ENCODE measurements around the gene CELF2. TPM values are rescaled to one million over a fixed set of nuclear protein-coding genes. Genes with fewer than 3 reads are reported as not detected.

Gene CELF2
- total RNA-seq, 1 donor from 2014 or later: 31.8 TPM

DNA sequence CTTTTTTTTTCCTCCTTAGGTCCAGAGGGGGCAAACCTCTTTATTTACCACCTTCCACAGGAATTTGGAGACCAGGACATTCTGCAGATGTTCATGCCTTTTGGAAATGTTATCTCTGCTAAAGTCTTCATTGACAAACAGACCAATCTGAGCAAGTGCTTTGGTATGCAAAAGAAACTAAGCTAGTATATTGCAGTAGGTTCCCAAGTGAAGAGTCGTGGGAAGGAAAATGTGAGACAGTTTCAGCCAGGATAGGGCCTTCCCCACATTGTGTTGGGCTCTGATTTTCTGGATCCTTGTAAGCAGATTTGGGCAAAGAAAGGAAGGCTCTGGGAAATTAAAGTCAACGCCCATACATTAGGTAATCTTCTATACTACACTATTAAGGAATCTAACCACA, 308.1 kb downstream of the CELF2 start:
- Histone ChIP-seq H3K27ac (ENCODE audit: low read depth, low read length) (no peak overlapping the region), H3K4me1 (ENCODE audit: control insufficient read depth in 3 of 3, insufficient read depth in 3 of 3, low read length in 3 of 3) (peaks cover 5 to 13% (median 6%) of the 10 kb centered on the region in 3 donors), H3K36me3 (ENCODE audit: control insufficient read depth in 3 of 3, insufficient read depth in 3 of 3, low read length in 3 of 3) (peaks cover 9 to 38% (median 20%) of the 10 kb centered on the region in 3 donors), H3K4me3 (ENCODE audit: low read length in 3 of 3) (no peak overlapping the region), H3K27me3 (ENCODE audit: control insufficient read depth in 3 of 3, insufficient read depth in 3 of 3, low read length in 3 of 3) (no peaks in the 10 kb centered on the region), H3K9me3 (ENCODE audit: control insufficient read depth in 3 of 3, low read length in 3 of 3) (no peaks in the 10 kb centered on the region), H3K9ac (ENCODE audit: low read depth in 1 of 3, low read length in 3 of 3) (no peak overlapping the region)

DNA sequence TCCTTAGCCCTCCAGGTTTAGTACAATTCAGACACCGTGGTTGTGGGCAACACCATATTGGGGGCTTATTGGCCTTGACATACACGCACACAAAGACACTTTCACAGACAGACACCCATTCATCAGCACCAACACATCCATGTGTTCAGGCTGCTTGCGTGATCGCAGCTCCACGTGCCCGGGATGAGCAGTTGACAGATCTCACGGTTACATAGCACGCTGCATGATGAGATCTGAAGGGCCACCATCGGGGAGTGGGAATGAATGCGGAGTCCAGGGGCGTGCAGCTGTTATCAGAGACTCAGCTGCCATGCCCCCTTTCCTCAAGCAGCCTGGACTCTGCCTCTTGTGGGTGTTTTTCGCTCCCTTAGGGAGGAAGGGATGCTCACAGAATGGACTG, 308.6 kb downstream of the CELF2 start:
- H3K27ac ChIP-seq (ENCODE audit: low read depth, low read length): no peak overlapping the region
- H3K9me3 ChIP-seq (ENCODE audit: control insufficient read depth in 3 of 3, low read length in 3 of 3): no peaks in the 10 kb centered on the region
- no peak overlapping the region for H3K9ac ChIP-seq (ENCODE audit: low read depth in 1 of 3, low read length in 3 of 3)
- no peaks in the 10 kb centered on the region for H3K27me3 ChIP-seq (ENCODE audit: control insufficient read depth in 3 of 3, insufficient read depth in 3 of 3, low read length in 3 of 3)
- no peak overlapping the region for H3K4me3 ChIP-seq (ENCODE audit: low read length in 3 of 3)
- H3K4me1 ChIP-seq (ENCODE audit: control insufficient read depth in 3 of 3, insufficient read depth in 3 of 3, low read length in 3 of 3): peaks cover 5 to 14% (median 6%) of the 10 kb centered on the region in 3 donors
- H3K36me3 ChIP-seq (ENCODE audit: control insufficient read depth in 3 of 3, insufficient read depth in 3 of 3, low read length in 3 of 3): peaks cover 9 to 35% (median 20%) of the 10 kb centered on the region in 3 donors

DNA sequence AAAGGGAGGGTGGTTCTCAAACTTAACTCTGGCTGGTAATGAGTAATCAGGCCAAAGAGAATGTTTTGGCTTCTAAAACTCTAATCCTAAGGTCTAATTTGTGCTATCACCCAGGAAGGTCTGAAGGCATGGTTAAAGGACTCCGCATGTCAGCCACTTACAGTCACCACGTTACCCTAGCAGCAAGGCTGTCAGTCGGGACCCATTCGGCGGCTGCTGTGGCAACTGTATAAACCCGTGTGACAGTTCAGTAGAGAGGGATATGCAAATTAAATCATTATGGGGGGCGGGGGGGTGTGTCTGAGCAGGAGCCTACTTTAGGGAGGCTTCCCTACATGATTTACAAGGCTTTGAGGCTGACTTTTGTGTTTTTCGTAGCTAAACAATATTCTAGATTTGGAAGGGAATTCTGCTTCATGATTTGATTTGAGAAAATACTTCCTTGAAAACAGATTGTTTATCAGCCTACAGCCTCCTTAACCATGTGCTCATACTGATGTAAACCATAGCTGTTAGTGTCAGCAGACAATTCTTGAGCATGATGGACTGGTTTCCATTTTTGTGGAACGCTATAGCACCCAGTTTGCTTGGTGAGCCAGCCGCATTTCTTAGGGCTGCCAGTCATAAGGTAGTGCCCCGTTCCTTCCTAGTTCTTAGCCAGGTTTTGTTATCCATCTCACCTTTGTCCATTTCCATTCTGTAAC, 309.4 kb downstream of the CELF2 start:
- no peak overlapping the region for H3K27ac ChIP-seq (ENCODE audit: low read depth, low read length)
- no peaks in the 10 kb centered on the region for H3K9me3 ChIP-seq (ENCODE audit: control insufficient read depth in 3 of 3, low read length in 3 of 3)
- no peak overlapping the region for H3K4me3 ChIP-seq (ENCODE audit: low read length in 3 of 3)
- H3K27me3 ChIP-seq (ENCODE audit: control insufficient read depth in 3 of 3, insufficient read depth in 3 of 3, low read length in 3 of 3): no peaks in the 10 kb centered on the region
- H3K4me1 ChIP-seq (ENCODE audit: control insufficient read depth in 3 of 3, insufficient read depth in 3 of 3, low read length in 3 of 3): peaks cover 5 to 17% (median 6%) of the 10 kb centered on the region in 3 donors
- H3K36me3 ChIP-seq (ENCODE audit: control insufficient read depth in 3 of 3, insufficient read depth in 3 of 3, low read length in 3 of 3): peaks cover 9 to 29% (median 15%) of the 10 kb centered on the region in 3 donors
- H3K9ac ChIP-seq (ENCODE audit: low read depth in 1 of 3, low read length in 3 of 3): no peak overlapping the region

DNA sequence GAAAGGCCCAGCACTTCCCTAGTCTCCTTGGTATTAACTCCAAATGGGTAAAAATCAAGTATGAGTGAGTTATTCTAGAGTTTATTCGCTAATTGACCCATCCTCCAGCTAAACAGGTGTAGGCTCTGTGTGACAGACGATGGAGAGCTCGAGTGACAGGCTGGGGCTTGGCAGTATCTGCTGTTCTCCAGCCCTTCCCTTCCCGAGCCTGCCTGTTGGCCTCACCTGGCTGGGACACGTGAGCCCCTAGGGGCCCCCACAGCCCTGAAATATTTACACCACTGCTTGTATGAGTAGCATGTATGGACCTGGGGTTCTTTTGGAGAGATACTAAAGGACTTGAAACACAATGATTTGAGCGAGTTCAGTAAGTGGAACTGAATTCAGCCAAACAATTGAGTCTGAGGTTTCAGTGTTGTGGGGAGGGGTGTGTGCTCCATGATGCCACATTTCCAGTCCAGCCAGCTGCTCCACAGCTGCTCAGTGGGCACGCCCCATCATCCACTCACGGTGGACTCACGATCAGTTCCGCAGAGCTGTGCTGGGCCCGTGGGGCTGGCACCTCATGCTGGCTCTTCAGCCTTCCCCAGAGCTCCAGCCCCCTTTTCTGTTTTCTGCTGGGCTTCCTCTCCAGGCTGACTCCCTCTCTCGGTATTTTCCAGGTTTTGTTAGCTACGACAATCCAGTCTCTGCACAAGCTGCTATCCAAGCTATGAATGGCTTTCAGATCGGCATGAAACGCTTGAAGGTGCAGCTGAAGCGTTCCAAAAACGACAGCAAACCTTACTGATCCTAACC, 310.8 kb downstream of the CELF2 start:
- H3K27ac ChIP-seq (ENCODE audit: low read depth, low read length): peak overlapping the region; percentile 16
- H3K9me3 ChIP-seq (ENCODE audit: control insufficient read depth in 3 of 3, low read length in 3 of 3): no peaks in the 10 kb centered on the region
- no peak overlapping the region for H3K4me3 ChIP-seq (ENCODE audit: low read length in 3 of 3)
- peak overlapping the region in 1 of 3 donors; percentile 37 for H3K9ac ChIP-seq (ENCODE audit: low read depth in 1 of 3, low read length in 3 of 3)
- peaks cover 5 to 17% (median 6%) of the 10 kb centered on the region in 3 donors for H3K4me1 ChIP-seq (ENCODE audit: control insufficient read depth in 3 of 3, insufficient read depth in 3 of 3, low read length in 3 of 3)
- H3K27me3 ChIP-seq (ENCODE audit: control insufficient read depth in 3 of 3, insufficient read depth in 3 of 3, low read length in 3 of 3): no peaks in the 10 kb centered on the region
- peaks cover 9 to 28% (median 15%) of the 10 kb centered on the region in 3 donors for H3K36me3 ChIP-seq (ENCODE audit: control insufficient read depth in 3 of 3, insufficient read depth in 3 of 3, low read length in 3 of 3)

DNA sequence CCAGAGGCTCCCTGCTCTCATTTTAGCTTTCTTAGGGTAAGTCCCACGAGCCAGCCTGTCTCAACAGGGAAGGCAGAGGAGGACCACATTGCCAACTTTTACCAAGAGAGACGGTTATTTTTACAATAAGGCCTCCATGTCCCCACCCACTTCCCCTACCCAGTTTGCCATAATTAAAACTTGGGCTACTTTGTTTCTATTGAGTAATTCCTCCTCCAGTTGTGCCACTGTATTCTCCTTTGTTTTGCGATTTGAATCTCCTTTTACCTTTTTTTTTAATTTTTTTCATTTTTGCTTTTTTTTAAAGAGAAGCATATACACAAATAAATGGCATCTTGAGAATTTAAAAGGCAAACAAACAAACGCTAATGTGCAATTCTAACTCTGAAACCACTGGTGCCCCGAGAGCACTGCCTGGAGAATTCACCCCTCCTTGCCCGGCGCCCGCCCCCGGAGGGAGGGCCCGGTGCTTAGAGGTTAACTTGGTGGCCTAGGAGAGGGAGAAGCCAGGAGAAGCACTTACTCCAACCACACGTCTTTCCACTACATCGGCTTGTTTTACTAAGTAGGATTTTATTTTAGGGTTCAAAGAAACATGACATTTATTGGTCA, 311.5 kb downstream of the CELF2 start:
- Histone ChIP-seq H3K4me3 (ENCODE audit: low read length in 3 of 3) (no peak overlapping the region), H3K36me3 (ENCODE audit: control insufficient read depth in 3 of 3, insufficient read depth in 3 of 3, low read length in 3 of 3) (peaks cover 9 to 24% (median 15%) of the 10 kb centered on the region in 3 donors)

DNA sequence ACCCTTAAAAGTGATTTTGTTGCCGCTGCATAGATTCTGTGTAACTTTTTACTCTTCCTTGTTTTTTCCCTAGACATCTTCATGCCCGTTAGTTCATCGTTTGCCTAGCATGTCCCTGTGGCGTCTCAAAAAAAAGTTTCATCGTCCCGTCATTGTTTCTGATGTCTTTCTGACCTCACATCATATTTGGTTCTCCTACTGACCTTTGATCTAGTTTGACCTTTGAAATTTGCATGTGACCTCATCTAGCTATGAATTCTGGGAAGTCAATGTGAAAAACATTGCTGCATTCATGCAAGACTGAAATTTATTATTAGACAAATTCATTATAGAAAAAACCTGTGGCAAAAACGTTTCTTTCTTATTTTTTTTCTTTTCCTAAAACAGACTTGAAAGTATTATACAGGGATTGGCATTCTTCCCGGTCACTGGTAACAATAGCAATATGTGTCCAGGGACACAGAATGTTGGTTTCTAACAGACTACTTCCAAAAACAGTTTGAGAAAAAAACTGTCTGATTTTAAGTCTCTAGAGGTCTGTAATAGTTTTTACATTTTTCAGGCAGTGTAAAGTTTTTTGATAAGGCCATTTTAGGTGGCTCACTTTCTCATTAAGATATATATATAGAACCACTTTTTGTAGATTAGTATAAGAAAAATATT, 312.8 kb downstream of the CELF2 start:
- H3K27ac ChIP-seq (ENCODE audit: low read depth, low read length): no peak overlapping the region
- peaks cover 5 to 17% (median 6%) of the 10 kb centered on the region in 3 donors for H3K4me1 ChIP-seq (ENCODE audit: control insufficient read depth in 3 of 3, insufficient read depth in 3 of 3, low read length in 3 of 3)
- H3K4me3 ChIP-seq (ENCODE audit: low read length in 3 of 3): no peak overlapping the region
- H3K36me3 ChIP-seq (ENCODE audit: control insufficient read depth in 3 of 3, insufficient read depth in 3 of 3, low read length in 3 of 3): peaks cover 7 to 16% (median 9%) of the 10 kb centered on the region in 3 donors
- no peaks in the 10 kb centered on the region for H3K27me3 ChIP-seq (ENCODE audit: control insufficient read depth in 3 of 3, insufficient read depth in 3 of 3, low read length in 3 of 3)
- H3K9ac ChIP-seq (ENCODE audit: low read depth in 1 of 3, low read length in 3 of 3): no peak overlapping the region
- no peaks in the 10 kb centered on the region for H3K9me3 ChIP-seq (ENCODE audit: control insufficient read depth in 3 of 3, low read length in 3 of 3)

More for the DNA sequence above, 311.5 kb downstream of the CELF2 start:
- Histone ChIP-seq H3K9me3 (ENCODE audit: control insufficient read depth in 3 of 3, low read length in 3 of 3) (no peaks in the 10 kb centered on the region), H3K27me3 (ENCODE audit: control insufficient read depth in 3 of 3, insufficient read depth in 3 of 3, low read length in 3 of 3) (no peaks in the 10 kb centered on the region), H3K4me1 (ENCODE audit: control insufficient read depth in 3 of 3, insufficient read depth in 3 of 3, low read length in 3 of 3) (peaks cover 5 to 17% (median 6%) of the 10 kb centered on the region in 3 donors), H3K9ac (ENCODE audit: low read depth in 1 of 3, low read length in 3 of 3) (no peak overlapping the region), H3K27ac (ENCODE audit: low read depth, low read length) (peak overlapping the region; percentile 16)

DNA sequence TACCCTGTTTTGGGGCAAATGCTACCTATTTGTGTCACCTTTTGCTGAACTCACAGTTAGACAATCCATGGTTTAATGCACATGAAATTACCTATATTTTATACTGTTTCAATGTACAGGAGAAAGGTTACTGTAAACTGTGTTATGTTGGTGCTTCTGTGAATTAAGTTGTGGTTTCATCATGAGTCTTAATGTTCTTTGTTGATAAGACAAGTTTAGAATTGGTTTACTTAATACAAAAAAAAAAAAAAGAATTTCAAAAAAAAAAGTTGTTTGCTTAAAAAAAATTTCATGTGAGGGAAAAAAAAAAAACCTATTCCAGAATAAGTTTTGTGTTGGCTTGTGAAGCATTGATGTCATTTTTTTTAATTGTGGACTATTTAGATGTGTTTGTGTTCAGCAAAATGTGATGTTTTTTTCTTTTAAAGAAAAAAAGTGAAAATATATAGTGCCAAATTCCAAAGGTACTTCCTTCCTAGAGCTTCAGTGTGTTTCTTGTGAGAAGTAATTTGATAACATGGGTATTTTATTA, 313.4 kb downstream of the CELF2 start:
- H3K9ac ChIP-seq (ENCODE audit: low read depth in 1 of 3, low read length in 3 of 3): no peak overlapping the region
- peaks cover 4 to 10% (median 6%) of the 10 kb centered on the region in 3 donors for H3K36me3 ChIP-seq (ENCODE audit: control insufficient read depth in 3 of 3, insufficient read depth in 3 of 3, low read length in 3 of 3)
- H3K4me3 ChIP-seq (ENCODE audit: low read length in 3 of 3): no peak overlapping the region
- no peaks in the 10 kb centered on the region for H3K9me3 ChIP-seq (ENCODE audit: control insufficient read depth in 3 of 3, low read length in 3 of 3)
- H3K27ac ChIP-seq (ENCODE audit: low read depth, low read length): no peak overlapping the region
- peaks cover 5 to 17% (median 6%) of the 10 kb centered on the region in 3 donors for H3K4me1 ChIP-seq (ENCODE audit: control insufficient read depth in 3 of 3, insufficient read depth in 3 of 3, low read length in 3 of 3)
- H3K27me3 ChIP-seq (ENCODE audit: control insufficient read depth in 3 of 3, insufficient read depth in 3 of 3, low read length in 3 of 3): no peaks in the 10 kb centered on the region

DNA sequence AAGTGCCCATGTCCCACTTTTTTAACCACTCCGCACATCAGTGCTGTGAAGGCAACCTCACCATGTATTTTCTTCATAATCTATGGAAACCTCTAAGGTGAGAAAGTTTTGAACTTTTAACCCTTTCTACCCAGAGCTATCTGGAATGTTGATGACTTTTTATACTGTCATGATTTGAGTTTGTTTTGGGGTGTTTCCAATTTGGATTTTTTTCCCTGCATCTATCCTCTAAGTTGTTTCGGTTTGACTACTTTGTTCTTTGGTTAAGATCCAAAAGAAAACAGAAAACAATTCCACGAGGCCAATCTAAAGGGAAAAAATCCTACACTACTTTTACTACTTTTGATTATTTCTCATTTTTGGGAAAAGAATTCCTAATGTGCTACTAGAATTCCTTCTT, 314.1 kb downstream of the CELF2 start:
- Histone ChIP-seq H3K4me1 (ENCODE audit: control insufficient read depth in 3 of 3, insufficient read depth in 3 of 3, low read length in 3 of 3) (peaks cover 5 to 17% (median 6%) of the 10 kb centered on the region in 3 donors), H3K9ac (ENCODE audit: low read depth in 1 of 3, low read length in 3 of 3) (no peak overlapping the region), H3K27ac (ENCODE audit: low read depth, low read length) (no peak overlapping the region), H3K36me3 (ENCODE audit: control insufficient read depth in 3 of 3, insufficient read depth in 3 of 3, low read length in 3 of 3) (peaks cover 0 to 4% (median 2%) of the 10 kb centered on the region in 3 donors), H3K27me3 (ENCODE audit: control insufficient read depth in 3 of 3, insufficient read depth in 3 of 3, low read length in 3 of 3) (no peaks in the 10 kb centered on the region), H3K4me3 (ENCODE audit: low read length in 3 of 3) (no peak overlapping the region), H3K9me3 (ENCODE audit: control insufficient read depth in 3 of 3, low read length in 3 of 3) (no peaks in the 10 kb centered on the region)

DNA sequence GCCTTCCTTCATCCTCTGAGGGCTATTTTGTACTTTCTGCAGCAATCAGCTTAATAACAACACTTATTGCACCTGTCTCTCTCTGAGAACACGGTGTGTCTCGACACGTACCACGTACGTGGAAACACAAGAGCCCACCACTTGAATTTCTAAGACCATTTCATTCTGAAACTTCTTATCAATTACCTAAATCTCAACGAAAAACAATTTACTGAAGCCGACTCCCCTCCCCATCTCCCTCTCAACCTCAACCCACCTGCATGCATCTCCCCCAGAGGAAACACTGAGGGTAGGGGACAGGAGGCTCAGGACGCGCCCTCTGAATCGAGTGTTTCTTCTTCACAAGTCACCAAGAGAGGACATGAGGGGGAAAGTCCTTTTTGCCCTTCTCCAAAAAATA, 315.2 kb downstream of the CELF2 start:
- H3K4me1 ChIP-seq (ENCODE audit: control insufficient read depth in 3 of 3, insufficient read depth in 3 of 3, low read length in 3 of 3): peaks cover 5 to 16% (median 6%) of the 10 kb centered on the region in 3 donors

More for the DNA sequence above, 315.2 kb downstream of the CELF2 start:
- Histone ChIP-seq H3K4me3 (ENCODE audit: low read length in 3 of 3) (no peak overlapping the region), H3K27ac (ENCODE audit: low read depth, low read length) (no peak overlapping the region), H3K9ac (ENCODE audit: low read depth in 1 of 3, low read length in 3 of 3) (no peak overlapping the region), H3K9me3 (ENCODE audit: control insufficient read depth in 3 of 3, low read length in 3 of 3) (no peaks in the 10 kb centered on the region), H3K36me3 (ENCODE audit: control insufficient read depth in 3 of 3, insufficient read depth in 3 of 3, low read length in 3 of 3) (peaks cover 0 to 2% (median 0%) of the 10 kb centered on the region in 3 donors), H3K27me3 (ENCODE audit: control insufficient read depth in 3 of 3, insufficient read depth in 3 of 3, low read length in 3 of 3) (peaks cover 0 to 2% (median 0%) of the 10 kb centered on the region in 3 donors)
